Cerebellar nuclear complex (tissue), 1 donor: Measurements from ENCODE around the gene SEC31B.

Experiments used
- DNase-seq, 2 experiments: peaks; one replicate each; lab custom pipeline; 2025; lab: John Stamatoyannopoulos, UW

Gene SEC31B, protein sequence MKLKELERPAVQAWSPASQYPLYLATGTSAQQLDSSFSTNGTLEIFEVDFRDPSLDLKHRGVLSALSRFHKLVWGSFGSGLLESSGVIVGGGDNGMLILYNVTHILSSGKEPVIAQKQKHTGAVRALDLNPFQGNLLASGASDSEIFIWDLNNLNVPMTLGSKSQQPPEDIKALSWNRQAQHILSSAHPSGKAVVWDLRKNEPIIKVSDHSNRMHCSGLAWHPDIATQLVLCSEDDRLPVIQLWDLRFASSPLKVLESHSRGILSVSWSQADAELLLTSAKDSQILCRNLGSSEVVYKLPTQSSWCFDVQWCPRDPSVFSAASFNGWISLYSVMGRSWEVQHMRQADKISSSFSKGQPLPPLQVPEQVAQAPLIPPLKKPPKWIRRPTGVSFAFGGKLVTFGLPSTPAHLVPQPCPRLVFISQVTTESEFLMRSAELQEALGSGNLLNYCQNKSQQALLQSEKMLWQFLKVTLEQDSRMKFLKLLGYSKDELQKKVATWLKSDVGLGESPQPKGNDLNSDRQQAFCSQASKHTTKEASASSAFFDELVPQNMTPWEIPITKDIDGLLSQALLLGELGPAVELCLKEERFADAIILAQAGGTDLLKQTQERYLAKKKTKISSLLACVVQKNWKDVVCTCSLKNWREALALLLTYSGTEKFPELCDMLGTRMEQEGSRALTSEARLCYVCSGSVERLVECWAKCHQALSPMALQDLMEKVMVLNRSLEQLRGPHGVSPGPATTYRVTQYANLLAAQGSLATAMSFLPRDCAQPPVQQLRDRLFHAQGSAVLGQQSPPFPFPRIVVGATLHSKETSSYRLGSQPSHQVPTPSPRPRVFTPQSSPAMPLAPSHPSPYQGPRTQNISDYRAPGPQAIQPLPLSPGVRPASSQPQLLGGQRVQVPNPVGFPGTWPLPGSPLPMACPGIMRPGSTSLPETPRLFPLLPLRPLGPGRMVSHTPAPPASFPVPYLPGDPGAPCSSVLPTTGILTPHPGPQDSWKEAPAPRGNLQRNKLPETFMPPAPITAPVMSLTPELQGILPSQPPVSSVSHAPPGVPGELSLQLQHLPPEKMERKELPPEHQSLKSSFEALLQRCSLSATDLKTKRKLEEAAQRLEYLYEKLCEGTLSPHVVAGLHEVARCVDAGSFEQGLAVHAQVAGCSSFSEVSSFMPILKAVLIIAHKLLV

DNA sequence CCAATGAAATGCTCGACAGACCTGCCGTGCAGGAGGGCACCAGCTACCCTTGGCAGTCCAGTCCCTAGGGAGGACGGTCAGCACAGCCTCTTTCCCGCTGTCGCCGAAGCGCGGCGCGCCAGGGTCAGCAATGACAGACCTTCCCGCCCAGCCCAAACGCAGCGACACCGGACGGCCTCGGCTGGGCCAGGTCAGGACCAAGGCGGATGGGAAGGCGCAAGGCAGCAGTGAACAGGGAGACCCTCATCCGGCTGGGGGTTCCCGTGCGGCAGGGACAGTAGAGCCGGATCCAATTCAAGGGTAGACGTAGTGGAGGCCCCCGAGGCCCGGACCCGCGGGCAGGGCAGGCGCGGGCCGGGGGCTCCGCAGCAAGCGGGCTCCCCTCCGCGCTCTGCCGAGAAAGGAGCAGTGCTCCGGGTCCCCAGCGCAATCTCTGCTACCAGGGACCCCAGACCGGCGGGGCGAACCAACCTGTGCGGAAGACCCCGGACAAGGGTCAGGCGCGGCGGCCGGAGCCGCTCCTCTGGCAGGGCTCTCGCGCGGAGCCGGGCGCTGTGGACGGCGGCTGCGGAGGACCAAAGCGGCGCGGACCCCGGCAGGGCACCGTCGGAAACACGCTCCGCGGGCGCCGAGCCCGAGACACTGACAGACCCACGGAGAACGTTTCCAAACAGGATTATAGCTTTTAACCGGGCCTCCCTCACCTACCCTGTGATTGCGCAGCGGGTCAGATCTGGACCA lies at the start of gene SEC31B:
Gene SEC31B (minus strand): TSS at position 551 of the 741 bp plus-strand sequence. CDS start 2,909 bp downstream, outside the sequence.
- no peak for DNase-seq

DNA sequence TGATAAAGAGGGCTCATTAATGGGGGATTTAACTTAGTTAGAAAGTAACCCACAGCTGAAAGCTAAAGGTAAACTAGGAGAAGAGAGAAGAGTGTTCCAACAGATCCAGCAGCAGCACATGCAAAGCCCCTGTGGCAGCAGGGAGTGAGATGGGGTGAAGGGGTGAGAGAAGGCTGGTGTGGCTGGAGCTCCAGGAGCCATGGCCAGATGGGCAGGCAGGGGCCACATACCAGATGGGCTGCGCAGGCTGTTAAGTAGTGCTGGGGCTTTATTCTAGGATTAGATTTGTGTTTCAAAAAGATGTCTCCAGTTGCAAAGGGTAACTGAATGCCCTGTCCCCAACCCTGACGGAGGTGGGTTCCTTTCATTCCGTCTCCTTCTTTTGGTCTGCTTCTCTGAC lies 49.3 kb upstream of the SEC31B start:
- no peak for DNase-seq

DNA sequence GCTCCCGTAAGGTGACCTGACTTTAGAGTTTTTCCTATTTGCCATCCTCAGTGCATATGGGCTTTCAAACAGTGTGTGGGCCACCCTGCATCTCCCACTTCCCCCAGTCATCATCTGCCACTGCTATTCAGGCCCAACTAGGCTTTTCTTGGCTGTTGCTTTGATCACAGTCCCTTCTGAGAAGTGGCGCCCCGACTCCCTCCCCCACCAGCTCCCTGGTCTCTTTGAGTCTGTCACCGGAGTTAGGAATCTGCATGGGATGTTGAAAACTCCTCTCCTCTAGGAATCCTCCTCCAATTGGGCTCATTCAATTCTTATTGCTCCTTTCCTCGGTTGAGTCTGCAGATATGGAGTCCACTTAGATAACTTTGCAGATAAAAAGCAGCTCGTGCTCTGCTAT lies 48.2 kb upstream of the SEC31B start:
- no peak for DNase-seq

DNA sequence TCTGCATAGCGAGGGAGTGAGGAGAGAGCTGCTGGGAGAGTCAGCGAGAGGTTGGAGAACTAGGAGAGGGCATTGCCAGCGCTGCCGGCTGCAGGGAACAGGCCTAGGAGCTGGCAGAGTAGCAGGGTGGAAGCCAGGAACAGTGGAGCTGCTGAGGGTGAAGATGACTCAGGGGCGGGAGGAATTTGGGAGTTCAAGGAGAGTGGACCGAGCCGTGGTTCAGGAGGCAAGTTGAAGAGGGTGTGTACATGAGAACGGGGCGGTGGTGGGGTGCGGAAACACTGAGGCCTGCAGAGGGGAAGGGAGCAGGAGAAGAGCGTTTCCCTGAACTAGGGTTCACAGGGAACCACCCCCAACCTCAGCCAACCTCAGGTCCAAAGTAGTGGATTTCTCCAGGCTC lies 47.6 kb upstream of the SEC31B start:
- no peak for DNase-seq

DNA sequence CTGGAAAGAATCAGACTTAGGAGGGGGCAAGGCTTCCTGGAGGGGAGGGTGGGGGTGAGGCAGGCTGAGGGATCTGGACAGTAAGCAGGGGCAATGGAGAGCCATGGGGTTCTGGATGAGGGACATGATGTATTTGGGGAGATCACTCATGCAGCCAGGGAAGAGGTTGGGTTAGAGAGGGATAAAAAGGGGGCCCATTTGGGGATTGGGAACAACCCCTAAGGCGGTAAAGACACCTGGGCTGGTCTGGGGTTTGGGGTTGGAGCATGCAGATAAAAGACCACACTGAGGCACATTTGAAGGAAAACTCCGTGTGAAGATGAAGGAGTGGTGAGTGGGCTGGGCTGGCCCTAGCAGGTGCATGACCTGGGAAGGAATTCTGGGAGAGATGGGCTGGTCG lies 46.9 kb upstream of the SEC31B start:
- DNase-seq: no peak

DNA sequence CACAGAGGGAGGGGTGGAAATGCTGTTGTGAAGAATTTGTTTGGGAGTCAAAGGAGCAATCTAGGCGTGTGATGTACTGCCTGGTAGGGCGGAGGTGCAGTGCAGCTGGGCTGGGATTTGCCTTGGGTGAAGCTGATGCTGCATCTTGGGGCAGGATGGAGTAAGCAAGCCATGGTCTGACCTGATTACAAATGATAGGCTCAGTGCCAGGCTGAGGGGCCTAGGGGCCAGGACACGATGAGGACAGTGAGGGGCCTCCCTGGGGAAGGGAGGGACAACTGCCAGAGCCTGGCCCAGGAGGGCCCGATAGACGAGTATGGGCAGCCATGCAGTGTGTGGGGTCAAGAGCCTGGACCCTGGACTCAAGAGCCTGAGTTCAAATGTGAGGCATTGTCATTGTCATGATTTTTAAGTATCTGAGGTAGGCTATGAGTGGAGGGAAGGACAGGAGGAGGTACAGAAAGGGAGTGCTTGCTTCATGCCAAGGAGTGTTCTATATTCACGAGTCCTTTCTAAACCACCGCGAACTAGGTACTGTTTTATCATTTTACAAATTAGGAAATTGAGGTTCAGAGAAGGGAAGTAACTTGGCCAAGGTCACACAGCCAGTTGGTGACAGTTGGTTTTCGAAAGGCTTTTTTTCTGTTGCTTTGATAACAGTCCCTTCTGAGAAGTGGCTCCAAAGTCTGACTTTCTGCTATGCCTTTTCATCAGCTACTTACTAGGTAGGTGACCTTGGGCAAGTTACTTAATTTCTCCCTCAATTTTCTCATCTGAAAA lies 45.7 kb upstream of the SEC31B start:
- DNase-seq: no peak

DNA sequence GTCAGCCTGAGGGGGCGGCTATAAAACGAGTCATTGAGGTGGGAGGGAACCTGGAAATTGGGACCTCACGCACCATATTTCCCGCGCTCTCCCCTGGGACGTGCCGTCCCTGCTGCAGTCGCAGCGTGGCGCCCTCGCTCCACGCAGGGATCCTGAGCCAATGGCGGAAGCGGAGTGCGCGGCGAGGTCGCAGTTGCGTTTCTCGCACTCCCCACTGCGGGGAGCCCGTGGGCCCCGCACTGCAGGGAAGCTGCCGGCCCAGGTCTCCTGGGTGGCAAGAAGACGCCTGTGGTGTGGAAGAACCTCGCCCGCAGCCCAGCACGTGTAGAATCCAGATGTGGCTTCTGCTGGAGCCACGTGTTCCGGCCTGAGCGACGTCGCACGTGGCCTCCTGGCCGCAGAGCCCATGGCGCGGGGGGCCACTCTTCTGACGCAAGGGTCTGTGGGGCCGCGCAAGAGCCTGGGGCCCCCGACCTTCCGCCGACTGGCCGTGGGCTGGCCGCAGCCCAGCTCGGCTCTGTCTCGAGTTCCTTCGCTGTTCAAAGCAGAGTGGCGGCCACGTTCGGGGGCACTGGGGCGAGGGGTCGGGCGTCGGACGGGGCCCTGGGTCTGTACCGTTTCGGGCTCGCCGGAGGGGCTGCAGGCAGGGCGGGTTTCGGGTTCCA lies 42.5 kb upstream of the SEC31B start:
- no peak for DNase-seq

DNA sequence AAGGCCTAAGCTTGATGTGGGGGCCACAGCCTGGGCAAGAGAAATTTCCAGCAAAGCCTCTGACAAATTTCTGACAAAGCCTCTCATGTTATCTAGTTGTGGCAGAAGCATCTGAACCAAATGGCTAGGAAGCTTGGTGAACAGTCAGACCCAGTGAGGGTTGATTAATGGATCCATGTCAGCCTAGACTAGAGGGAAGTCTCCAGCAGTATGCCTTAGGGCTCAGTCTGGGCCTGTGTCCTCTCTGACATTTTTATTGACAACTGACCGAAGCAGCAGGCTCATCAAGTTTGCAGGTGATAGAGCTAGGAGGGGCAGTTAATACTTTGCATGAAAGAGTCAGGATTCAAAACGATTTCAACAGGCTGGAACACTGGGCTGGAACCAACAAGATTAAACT lies 41.3 kb upstream of the SEC31B start:
- no peak for DNase-seq

DNA sequence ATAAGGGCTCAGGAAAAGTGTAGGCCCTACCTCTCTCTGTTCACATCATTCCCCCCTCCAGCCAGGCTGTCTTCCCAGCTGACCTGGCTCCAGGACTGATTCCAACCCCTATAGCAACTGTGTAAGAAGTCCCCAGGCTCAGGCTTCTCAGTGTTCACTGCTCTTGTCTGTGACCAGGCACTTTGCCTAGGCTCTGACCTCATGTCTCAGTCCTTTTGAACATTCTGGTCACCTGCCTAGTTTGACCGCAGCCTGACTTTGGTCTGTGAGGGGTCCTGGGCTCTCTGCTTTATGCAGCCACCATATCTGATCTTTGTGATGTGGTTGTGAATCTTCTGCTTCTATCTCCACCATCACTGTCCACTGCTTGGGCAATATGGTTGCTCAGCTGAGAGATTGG lies 40.6 kb upstream of the SEC31B start:
- no peak for DNase-seq

DNA sequence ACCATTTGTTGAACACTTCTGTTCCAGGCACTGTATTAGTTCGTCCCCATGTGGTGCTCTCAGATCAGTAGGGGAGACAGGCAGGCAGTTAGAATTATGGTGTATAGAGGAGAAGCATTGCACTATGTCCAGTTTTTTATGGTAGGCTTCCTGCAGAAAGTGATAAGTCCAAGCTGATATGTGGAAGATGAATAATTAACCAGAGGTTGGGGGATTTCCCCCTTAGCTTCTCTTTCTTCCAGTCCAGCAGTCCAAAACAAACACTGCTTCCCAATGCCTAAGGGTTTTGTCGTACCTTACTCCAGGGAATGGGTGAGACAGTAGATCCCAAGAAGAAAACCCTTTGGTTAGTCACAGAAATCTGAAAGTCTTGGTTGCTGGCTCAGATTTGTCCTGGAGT lies 35.2 kb upstream of the SEC31B start:
- no peak for DNase-seq

DNA sequence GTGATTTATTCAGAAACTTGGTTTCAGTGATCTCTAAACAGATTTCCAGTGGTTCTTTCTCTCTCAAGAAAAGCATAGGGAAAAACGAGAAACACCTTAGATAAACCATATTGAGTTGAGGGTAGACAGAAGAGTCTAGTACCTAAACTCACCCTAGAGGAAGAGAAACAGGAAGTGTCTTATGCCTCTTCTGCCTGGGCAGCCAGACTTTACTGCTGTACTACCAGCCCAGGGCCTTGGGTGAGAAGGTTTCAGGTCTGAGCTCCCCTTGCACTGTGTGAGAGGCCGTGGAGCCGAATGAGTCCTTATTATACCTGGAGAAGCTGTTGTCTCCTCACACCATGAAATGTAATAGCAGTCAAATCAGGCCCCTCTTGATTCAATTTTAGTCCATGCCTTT lies 34.3 kb upstream of the SEC31B start:
- no peak for DNase-seq

DNA sequence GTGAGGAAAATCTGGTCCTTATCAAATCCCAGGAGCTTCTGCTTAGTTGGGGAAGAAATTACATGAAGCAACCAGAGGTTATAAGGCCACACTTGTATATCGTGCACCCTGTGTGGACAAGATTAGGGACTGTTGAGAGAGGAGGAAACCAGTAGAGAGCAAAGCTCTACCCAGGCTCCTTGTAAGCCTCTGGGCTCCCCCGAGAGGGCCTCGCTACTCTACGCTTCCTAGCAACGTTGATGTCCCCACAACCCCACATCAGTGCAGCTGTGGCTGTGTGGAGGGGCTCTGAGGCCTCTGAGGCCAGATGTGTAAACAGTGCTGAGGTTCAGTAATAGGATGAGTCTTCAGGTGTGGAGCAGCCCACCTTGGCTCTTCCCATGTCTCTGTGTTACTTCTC lies 32.1 kb upstream of the SEC31B start:
- no peak for DNase-seq

DNA sequence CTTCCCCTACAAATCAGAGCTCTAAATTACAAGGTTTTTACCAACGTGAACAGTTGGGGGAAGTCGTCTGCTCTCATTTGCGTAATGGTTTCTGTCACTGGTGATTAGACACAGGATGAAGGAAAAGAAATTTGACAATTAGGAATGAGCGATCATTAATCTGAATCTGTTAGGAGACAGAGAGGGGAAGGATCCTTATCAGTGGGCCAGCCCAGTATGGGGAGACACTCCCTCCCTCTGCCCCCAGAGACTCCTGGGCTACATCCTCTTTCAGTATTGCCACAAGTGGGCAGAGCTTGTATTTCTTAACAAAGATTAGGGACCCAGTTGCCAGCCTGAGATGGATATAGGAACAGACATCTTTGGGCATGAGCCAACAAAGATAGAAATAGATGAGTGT lies 31.5 kb upstream of the SEC31B start:
- no peak for DNase-seq

DNA sequence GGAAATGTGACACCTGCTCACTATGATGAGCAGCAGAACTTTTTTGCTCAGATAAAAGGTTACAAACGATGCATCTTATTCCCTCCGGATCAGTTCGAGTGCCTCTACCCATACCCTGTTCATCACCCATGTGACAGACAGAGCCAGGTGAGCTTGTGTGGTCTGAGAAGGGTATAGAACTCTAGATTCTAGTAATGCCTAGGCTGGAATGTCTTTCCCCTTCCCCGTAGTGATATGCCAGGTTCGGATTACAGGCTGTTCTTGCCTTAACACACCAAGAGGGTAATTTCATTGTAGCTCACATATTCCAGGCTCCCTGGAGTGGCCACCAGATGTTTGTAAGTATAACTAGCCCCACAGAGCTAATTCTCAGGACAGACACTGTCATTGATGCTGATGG lies 25.3 kb upstream of the SEC31B start:
- no peak for DNase-seq

DNA sequence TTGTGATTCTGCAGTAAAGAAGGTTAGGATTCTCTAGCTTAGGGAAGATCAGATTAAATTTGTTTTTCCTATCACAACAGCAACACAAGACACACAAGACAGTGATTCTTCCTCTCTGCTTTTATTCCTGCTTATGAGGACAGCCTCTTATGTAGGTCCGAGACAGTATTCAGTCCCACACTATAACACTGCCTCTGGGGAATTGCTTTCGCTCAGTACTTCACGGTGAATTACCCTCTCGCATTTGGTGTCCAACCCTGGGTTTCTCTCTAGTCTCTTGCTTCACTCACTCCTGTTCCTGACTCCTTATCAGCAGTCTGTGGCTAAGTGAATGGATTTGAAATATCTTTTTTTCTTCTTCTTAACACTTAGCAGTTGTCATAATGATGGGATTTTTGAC lies 17.8 kb upstream of the SEC31B start:
- no peak for DNase-seq

DNA sequence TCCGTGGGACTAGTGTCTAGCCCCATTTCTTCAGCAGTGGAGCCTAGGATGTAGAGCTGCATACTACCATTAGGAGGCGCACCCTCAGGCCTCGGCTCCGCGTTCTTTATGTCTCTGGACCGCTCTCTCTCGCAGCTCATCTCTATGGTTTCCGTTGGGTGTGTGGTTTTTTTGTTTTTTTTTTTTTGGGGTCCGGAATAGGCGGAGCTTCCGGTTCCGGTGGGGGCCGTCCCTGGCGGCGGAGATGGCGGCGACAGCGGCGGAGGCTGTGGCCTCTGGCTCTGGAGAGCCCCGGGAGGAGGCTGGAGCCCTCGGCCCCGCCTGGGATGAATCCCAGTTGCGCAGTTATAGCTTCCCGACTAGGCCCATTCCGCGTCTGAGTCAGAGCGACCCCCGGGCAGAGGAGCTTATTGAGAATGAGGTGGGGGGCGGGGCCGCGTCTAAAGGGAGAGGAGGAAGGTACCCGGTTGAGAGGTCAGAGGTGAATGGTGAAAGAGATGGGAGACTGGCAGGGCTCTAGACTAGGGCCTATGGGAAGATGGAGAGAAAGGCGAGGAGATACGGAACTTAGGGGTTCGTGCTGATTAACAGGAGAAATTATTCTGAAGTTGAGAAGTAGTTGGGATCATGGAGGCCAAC lies 16.2 kb upstream of the SEC31B start, which contains the start of gene HIF1AN:
Gene HIF1AN (plus strand): TSS at position 229 of the 639 bp plus-strand sequence. CDS start 16 bp downstream, at position 245.
- DNase-seq: peak; percentile 22 to 83

DNA sequence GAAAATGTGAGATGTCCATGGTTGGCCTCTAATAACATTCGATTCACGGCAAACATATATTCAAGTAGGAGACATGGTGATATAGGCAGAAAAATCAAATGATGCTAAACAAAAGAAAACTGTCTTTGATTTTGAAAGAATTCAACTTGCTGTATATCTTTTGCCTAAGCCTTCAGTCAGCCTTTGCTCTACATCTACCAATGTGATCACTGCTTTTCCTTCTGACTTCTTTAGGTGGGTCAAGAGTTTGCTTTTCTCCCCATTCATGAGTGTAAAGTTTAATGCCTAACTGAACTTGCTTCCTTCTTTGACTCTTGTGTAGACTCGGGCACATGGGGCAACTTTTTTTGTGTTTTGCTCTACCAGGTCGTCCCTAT lies 15.7 kb upstream of the SEC31B start:
- DNase-seq: no peak

DNA sequence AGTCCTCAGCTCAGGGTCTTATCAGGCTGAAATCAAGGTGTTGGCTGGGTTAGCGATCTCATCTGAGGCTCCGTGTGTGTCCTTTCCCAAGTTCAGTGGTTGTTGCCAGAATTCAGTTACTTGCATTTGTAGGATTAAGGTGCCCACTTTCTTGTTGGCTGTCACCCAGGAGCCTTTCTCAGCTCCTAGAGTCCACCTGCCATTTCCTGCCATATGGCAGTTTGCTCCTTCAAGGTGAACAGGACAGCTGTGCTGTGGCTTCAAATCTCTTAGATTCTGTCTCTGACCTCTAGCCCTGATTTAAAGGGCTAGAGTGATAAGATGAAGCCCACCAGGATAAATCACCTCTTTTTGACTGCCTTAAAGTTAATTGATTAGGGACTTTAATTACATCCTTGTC lies 15.1 kb upstream of the SEC31B start:
- no peak for DNase-seq

DNA sequence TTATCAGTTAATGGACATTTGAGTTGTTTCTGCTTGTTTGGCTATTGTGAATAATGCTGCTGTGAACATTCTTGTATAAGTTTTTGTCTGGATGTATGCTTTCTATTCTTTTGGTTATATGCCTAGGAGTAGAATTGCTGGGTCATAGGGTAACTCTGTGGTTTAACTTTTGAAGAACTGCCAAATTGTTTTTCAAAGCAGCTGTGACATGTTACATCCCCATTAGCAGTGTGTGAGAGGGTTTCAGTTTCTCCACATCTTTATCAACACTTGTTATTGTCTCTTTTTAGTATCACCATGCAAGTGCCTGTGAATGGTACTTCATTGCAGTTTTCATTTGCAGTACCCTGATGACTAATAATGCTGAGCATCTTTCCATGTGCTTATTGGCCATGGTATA lies 12.1 kb upstream of the SEC31B start:
- DNase-seq: no peak
